A673 (cell line): Measurements from ENCODE around the gene ZPBP2.

Experiments used
- CTCF ChIP-seq: fragments of 300-800, 200-600 bp; sonication (generic); conservative IDR thresholded peaks from 2 replicates; pipeline ENCODE4 v1.5.1; 2017; ENCODE audit warnings: low read depth, mild to moderate bottlenecking, antibody characterized with exemption, low read length, moderate library complexity, mixed read lengths
- EZH2 ChIP-seq: fragments of 200-600 bp; sonication (generic); IDR thresholded peaks from 2 replicates; pipeline ENCODE4 v1.6.1; 2017; ENCODE audit warnings: borderline replicate concordance, low read depth, mild to moderate bottlenecking, mixed read lengths, antibody characterized with exemption, low read length; ENCODE audit not compliant: poor library complexity, severe bottlenecking

- TF ChIP-seq CTCF (no peak), EZH2 (no peak)
Measured at GRCh38 chr17:39889200-39889599, 21.2 kb downstream of the ZPBP2 start.
